NCI-H1436 treated with DMSO at 0.1 percent for 48 hours (cell line): ENCODE data around the gene HYCC1.
"Not testable (repeated sequence)": the region's sequence is repeated elsewhere in the genome, so short reads cannot be mapped to it uniquely, and the experiment has no call there.

Experiments used
- DNase-seq: peaks from one replicate; lab custom pipeline; 2025; lab: John Stamatoyannopoulos, UW

HYCC1 gene

DNA sequence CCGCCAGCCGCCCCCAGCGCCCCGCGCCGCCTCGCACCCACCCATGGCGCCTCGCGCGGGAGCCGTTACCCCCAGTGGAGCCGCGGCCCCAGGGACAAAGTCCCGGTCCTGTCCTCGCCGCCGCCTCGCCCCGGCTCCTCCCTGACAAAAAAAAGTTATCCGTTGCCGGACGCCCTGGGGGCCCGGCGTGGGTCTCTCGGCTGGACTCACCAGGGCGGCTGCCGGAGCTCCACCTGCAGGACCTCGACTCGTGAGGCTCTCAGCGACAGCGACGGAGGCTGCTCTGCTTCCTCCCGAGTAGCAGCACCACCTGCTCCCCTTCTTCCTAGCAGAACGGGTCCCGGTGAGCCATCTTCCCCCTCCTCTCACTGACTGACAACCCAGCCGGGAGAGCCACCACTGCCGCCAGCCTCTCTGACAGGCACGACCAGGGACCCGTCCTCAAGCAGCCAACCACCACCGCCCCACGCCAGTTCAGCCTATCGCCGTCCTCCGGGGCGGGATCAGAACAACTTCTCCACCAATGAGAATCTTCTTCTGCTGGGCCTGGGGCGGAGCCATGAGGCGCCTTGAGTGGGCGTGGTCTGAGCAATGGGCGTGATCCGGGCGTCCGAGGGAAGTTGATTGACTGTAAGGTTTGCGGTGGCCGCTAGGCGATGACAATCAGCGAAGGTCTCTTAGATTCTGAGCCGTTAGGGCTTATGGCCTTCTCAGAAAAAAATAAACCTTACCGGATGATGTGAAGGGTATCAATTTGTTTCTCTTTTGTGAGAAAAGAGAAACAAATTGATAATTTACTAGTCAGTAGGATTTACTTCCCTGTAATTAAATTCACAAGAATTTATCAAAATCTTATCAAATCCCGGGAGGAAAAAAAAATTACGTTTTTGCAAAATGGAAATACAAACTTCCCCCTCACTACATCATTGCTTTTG lies at the start of gene HYCC1:
Gene HYCC1, minus strand, starts transcription at position 416 of the 935 bp plus-strand sequence. CDS start 23,019 bp downstream, outside the sequence.
- DNase-seq, result peak; percentile 97

GRCh38 chr7:23062452-23062851 lies 48.5 kb upstream of the HYCC1 start:
- no peak for DNase-seq

DNA sequence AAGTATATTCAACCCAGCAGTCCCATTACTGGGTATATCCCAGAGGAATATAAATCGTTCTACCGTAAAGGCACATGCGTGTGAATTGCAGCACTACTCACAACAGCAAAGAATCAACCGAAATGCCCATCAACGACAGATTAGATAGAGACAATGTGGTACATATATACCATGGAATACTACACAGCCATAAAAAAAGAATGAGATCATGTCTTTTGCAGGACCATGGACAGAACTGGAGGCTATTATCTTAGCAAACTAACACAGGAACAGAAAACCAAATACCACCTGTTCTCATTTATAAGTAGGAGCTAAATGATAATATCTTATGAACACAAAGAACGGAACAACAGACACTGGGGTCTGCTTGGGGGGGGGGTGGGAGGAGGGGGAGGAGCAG lies 47.4 kb upstream of the HYCC1 start:
- no peak for DNase-seq

GRCh38 chr7:23058408-23059096 lies 44.6 kb upstream of the HYCC1 start:
- DNase-seq, result no peak

- no peak for DNase-seq
Observed at GRCh38 chr7:23055582-23056178, 41.8 kb upstream of the HYCC1 start.

DNA sequence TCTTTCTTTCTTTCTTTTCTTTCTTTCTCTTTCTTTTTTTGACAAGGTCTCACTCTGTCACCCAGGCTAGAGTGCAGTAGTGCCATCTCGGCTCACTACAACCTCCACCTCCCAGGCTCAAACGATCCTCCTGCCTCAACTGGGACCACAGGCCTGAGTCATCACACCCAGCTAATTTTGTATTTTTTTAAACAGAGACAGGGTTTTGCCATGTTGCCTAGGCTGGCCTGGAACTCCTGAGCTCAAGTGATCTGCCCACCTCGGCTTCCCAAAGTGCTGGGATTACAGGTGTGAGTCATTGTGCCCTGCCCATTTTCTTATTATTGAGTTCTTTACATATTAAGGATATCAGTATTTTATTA lies 37.2 kb upstream of the HYCC1 start:
- DNase-seq, result not testable (repeated sequence)

DNA sequence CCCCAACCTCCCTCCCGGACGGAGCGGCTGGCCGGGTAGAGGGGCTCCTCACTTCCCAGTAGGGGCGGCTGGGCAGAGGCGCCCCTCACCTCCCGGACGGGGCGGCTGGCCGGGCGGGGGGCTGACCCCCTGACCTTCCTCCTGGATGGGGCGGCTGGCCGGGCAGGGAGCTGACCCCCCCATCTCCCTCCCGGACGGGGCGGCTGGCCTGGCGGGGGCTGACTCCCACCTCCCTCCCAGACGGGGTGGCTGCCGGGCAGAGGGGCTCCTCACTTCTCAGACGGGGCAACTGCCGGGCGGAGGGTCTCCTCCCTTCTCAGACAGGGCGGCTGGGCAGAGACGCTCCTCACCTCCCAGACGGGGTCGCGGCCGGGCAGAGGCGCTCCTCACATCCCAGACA lies 32.4 kb upstream of the HYCC1 start:
- DNase-seq, result not testable (repeated sequence)

GRCh38 chr7:23045086-23045485 lies 31.2 kb upstream of the HYCC1 start:
- not testable (repeated sequence) for DNase-seq

DNA sequence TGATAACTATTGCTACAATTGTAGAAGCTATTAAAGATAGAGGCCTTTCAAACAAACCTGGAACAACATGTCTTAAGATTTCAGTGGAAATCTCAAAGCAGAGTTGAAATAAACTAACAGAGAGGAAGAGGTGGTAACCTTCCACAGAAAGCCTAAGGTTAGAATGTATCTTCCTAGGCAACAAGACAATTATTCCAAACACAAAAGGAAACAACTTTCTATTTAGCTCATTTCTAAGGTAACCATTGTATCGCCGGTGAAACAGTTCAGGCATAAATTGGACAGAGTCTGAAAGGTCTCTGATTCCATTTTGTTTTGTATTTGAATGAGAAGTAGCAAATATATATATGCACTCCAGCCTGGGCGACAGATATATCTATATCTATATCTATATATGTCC lies 30.7 kb upstream of the HYCC1 start:
- DNase-seq, result no peak

DNA sequence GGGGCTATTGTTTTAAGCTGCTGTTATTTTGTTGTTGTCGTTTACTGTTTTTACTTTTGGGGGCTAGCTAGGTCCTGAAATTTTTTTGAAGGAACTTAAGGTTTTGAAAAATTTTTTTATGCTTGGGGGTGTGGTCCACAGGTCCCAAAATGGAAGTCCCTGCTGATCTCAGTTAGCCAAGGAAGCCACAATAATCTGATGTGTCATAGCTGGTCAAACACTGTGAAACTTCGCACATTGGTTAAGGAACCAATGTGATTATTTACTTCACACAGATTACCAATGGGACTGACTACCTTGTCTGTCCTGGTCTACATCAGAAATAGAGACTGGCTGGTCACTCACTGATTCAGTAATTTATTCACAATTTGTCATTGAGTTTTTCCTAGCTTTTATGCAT lies 29.5 kb upstream of the HYCC1 start:
- DNase-seq, result no peak

DNA sequence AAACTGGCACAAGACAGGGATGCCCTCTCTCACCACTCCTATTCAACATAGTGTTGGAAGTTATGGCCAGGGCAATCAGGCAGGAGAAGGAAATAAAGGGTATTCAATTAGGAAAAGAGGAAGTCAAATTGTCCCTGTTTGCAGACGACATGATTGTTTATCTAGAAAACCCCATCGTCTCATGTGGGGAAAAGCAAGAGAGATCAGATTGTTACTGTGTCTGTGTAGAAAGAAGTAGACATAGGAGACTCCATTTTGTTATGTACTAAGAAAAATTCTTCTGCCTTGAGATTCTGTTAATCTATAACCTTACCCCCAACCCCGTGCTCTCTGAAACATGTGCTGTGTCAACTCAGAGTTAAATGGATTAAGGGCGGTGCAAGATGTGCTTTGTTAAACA lies 25.7 kb upstream of the HYCC1 start:
- not testable (repeated sequence) for DNase-seq

GRCh38 chr7:23035542-23036371 lies 21.8 kb upstream of the HYCC1 start:
- DNase-seq, result not testable (repeated sequence)

DNA sequence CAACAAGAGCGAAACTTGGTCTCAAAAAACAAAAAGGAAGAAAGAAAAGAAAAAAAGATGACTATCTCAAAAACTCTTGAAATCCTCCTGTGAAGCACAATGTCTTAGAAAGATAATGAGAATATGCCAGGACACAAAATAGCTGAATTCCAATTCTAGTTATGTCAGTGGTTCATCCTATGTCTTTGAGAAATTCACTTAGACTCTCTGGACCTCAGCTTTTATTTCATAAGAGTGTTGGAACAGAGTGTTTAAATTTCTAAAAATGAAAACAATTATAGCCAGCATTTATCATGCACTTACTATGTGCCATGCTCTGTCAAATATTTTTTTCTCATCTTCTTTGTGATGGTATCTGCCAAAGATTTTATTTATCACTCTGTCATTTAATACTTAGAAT lies 13.3 kb upstream of the HYCC1 start:
- DNase-seq, result no peak

DNA sequence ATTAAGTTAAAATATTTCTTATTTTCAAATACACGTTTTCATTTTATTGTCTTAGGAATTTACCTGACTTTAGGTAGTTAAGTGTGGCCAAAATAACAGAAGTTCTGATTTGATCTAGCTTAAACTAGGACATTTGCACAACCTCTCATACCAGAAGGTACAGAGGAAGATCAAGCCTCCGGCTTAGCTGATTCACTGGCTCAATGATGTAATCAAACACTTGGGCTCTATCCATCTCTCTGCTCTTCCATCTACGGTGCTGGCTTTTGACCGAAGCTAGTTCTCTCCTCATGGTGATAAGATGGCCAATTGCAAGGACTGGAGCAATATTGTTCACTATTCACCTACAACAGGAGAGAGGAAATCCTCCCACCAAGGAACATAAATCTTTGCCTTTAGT lies 12.2 kb upstream of the HYCC1 start:
- no peak for DNase-seq

DNA sequence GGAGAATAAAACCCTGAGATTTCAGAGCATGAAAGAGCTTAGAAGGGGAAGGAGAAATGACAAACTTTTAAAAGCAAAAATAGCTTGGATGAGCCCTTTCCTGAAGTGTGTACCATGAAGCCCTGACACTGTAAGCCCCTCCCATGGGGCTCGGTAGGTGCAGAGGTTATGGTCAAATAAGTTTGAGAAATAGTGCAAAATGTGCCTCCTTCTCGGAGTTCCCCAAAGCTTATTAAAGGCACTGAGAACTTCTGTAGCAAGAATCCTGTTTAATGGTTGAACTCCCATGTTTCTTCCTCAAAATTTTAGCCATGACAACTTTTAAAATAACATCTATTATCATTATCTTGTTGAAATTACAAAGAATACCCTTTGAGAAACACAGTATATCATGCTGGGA lies 10.5 kb upstream of the HYCC1 start:
- no peak for DNase-seq

- no peak for DNase-seq
Observed at GRCh38 chr7:23022851-23023250, 8.9 kb upstream of the HYCC1 start.

DNA sequence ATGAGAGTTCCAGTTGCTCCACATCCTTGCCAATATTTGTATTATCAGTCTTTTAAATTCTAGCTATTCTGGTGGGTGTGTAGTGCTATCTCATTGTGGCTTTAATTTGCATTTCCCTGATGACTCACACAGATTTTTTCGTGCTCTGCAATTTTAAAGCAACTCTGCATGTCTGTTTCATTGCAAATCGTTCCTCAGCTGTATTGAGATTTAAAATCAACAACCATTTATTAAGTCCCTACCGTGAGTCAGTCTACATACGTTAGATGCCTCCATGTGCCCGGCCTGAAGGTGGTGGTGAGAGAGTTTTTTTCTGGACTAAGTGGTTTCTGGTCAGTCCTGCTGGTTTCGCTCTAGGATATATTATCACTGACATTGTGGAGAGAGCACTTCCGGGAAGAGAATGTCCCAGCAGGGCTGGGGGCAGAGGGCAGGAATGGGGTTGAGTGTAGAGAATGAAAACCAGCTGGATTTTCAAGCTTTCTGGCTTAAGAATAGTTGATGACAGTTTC lies 8.4 kb upstream of the HYCC1 start:
- no peak for DNase-seq

DNA sequence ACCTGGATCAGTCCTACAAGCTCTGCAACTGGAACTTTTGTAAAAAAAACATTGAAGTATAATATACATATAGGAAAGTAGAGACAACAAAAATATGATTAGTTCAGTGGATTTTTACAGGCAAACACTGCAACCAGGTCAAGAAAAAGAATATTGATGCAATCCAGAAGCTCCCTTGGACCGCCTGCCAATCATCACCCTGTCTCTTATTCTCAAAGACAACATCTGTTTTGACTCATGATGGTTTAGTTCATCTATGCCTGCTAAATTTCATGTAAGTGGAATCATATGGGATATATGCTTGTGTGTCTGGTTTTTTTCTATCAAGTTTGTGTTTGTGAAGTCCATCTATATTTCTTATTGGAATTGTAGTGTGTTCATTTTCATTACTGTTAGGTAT lies 7.7 kb upstream of the HYCC1 start:
- DNase-seq, result no peak

DNA sequence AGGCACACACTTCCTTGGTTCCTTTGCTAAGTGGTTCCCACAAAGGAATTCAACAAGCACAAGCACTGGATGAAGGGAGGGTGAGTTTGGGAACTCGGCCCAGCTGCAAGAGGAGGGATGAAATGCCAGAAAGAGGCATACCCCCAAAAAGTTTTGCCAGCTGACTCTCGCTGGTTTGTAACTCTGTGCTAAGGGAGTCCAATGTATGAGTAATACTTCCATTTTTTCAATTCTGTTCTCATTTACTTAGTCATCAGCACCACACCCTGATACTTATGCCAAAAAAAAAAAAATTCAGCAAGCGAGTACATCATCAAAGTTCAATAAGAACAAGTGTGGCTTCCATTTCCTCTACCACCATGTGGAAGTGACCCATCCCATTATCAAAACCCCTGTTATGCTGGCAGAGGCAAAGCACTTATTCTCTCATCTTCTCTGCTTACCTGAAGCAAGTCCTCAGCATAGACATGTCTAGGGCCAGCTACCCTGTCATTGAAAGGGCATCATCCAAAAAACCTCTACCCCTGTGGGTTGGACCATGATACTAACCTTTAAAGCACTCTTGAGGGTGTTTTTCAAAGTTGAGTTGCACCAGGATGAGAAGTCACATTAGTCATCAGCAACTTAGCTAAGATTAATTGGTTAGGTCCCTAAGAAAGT lies 6.9 kb upstream of the HYCC1 start:
- DNase-seq, result no peak

GRCh38 chr7:23018750-23019149 lies 4.8 kb upstream of the HYCC1 start:
- DNase-seq, result no peak

DNA sequence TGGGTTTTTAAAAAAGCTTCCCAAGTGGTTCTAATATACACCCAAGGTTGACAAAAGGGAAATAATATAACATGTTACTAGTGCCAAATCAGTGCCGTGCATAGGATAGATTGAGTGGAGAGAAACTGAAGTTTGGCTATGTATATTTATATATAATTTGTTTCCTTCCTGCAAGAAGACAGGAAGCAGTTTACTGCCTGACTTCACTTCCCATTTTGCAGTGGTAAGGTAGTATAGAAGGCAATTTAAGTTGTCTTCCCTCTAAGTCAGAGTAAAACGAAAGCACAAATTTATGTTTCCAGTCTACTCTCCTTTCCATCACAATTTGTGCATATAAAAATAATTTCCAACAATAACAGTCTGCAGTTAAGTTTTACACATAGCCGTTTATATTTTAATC lies 3.4 kb upstream of the HYCC1 start:
- DNase-seq, result no peak
